RWPE2 (cell line): ENCODE measurements around the gene HDGF.

Experiments used
- ATAC-seq: fragments of 200-7000 bp; cut with Tn5 transposase; 3 replicates; pipeline ENCODE4 v1.9.1; 2021; ENCODE audit warnings: low read depth
- DNase-seq: peaks from one replicate; pipeline ENCODE4 v3.0.0-alpha.2; 2020; ENCODE audit warnings: low spot score
- H3K27ac ChIP-seq: fragments of 450-650 bp; 2 replicates; pipeline ENCODE4 v1.5.1; 2017; ENCODE audit warnings: mild to moderate bottlenecking; ENCODE audit not compliant: poor library complexity, severe bottlenecking
- H3K27me3 ChIP-seq: fragments of 250-450 bp; sonication (Bioruptor Pico); 2 replicates; pipeline ENCODE4 v1.5.1; 2021; ENCODE audit warnings: mild to moderate bottlenecking, moderate library complexity; ENCODE audit not compliant: insufficient read depth, poor library complexity, severe bottlenecking
- H3K36me3 ChIP-seq: fragments of 250-450 bp; sonication (Bioruptor Pico); 2 replicates; pipeline ENCODE4 v1.5.1; 2020; ENCODE audit warnings: low read depth, mild to moderate bottlenecking, moderate library complexity
- H3K4me1 ChIP-seq: fragments of 250-450 bp; sonication (Bioruptor Pico); 2 replicates; pipeline ENCODE4 v1.5.1; 2021; ENCODE audit warnings: mild to moderate bottlenecking, moderate library complexity; ENCODE audit not compliant: insufficient read depth, poor library complexity, severe bottlenecking
- H3K4me3 ChIP-seq: fragments of 250-450 bp; sonication (Bioruptor Pico); 2 replicates; pipeline ENCODE4 v1.5.1; 2021; ENCODE audit warnings: mild to moderate bottlenecking, moderate library complexity; ENCODE audit not compliant: severe bottlenecking
- H3K9me3 ChIP-seq: fragments of 250-450 bp; sonication (Bioruptor Pico); 2 replicates; pipeline ENCODE4 v1.5.1; 2021; ENCODE audit warnings: mild to moderate bottlenecking, moderate library complexity; ENCODE audit not compliant: severe bottlenecking
- CTCF ChIP-seq: fragments of 450-650 bp; IDR thresholded peaks from one replicate; pipeline ENCODE4 v1.5.1; 2017; ENCODE audit warnings: mild to moderate bottlenecking, moderate library complexity; ENCODE audit not compliant: poor library complexity, severe bottlenecking

Gene HDGF

GRCh38 chr1:156738407-156738806, 13.1 kb downstream of the HDGF start:
- H3K9me3 ChIP-seq, result no peaks in the 10 kb centered on the region
- DNase-seq, result no peak
- H3K27ac ChIP-seq, result no peak overlapping the region
- no peak for TF ChIP-seq CTCF
- ATAC-seq, result no peak
- H3K27me3 ChIP-seq, result no peaks in the 10 kb centered on the region
- peaks cover 45% of the 10 kb centered on the region for H3K36me3 ChIP-seq
- H3K4me1 ChIP-seq, result no peaks in the 10 kb centered on the region
- H3K4me3 ChIP-seq, result no peak overlapping the region

- H3K27me3 ChIP-seq, result no peaks in the 10 kb centered on the region
- DNase-seq (no peak), ATAC-seq (no peak)
- H3K27ac ChIP-seq, result no peak overlapping the region
- peaks cover 42% of the 10 kb centered on the region for H3K36me3 ChIP-seq
- no peak overlapping the region for H3K4me3 ChIP-seq
- no peaks in the 10 kb centered on the region for H3K9me3 ChIP-seq
- TF ChIP-seq CTCF, result no peak
- no peaks in the 10 kb centered on the region for H3K4me1 ChIP-seq
Observed at GRCh38 chr1:156733989-156734584, 17.4 kb downstream of the HDGF start.

- peak within 1 kb of the TSS; percentile 73 for H3K27ac ChIP-seq
- TF ChIP-seq CTCF, result no peak
- H3K36me3 ChIP-seq, result peaks cover 35% of the 10 kb centered on the region
- peaks cover 8% of the 10 kb centered on the region for H3K4me1 ChIP-seq
- H3K9me3 ChIP-seq, result no peaks in the 10 kb centered on the region
- ATAC-seq, result peak; percentile 79
- peak within 1 kb of the TSS; percentile 75 for H3K4me3 ChIP-seq
- peak; percentile 97 for DNase-seq
- H3K27me3 ChIP-seq, result no peaks in the 10 kb centered on the region
Observed at GRCh38 chr1:156728599-156729462, 22.6 kb downstream of the HDGF start, which contains the start of gene ISG20L2. Gene ISG20L2 (minus strand): TSS chr1:156728766. CDS start chr1:156727652, 1,114 bp downstream.

- Histone ChIP-seq H3K36me3 (peaks cover 42% of the 10 kb centered on the region), H3K9me3 (no peaks in the 10 kb centered on the region), H3K4me1 (peaks cover 8% of the 10 kb centered on the region), H3K27me3 (no peaks in the 10 kb centered on the region), H3K4me3 (peak within 1 kb of the TSS; percentile 75), H3K27ac (peak within 1 kb of the TSS; percentile 73)
- TF ChIP-seq CTCF, result no peak
- DNase-seq (peak; percentile 90), ATAC-seq (peak; percentile 73)
Observed at GRCh38 chr1:156727926-156728598, 23.4 kb downstream of the HDGF start, which contains the start of gene METTL25B. Gene METTL25B (plus strand): TSS chr1:156728469. CDS start chr1:156729105, 636 bp downstream.
